ENCODE measurements around the gene SYT13. TPM values are rescaled to one million over a fixed set of nuclear protein-coding genes. Genes with fewer than 3 reads are reported as not detected.
"Not testable (repeated sequence)": the region's sequence is repeated elsewhere in the genome, so short reads cannot be mapped to it uniquely, and the experiment has no call there.

The SYT13 gene
- total and polyA plus RNA-seq, 2 donors (not counting 3 experiments of a cell fraction or from before 2014, with no cell fraction given) = not detected

- Histone ChIP-seq H3K36me3 (ENCODE audit: control insufficient read depth in 2 of 2, extremely low read depth in 1 of 2, insufficient read depth in 2 of 2, low read length in 2 of 2) (no peaks in the 10 kb centered on the region), H2AFZ (ENCODE audit: low read depth, low read length) (no peak overlapping the region), H3K27ac (ENCODE audit: insufficient read depth, low read depth, low read length) (no peak overlapping the region), H3K27me3 (ENCODE audit: control insufficient read depth in 2 of 2, insufficient read depth in 2 of 2, low read length in 2 of 2) (peaks cover 2 to 8% of the 10 kb centered on the region in 2 experiments), H3K4me2 (ENCODE audit: insufficient read depth, low read length) (no peak overlapping the region), H3K9me3 (replicated peaks; ENCODE audit: control insufficient read depth, insufficient read depth, low read length) (no peaks in the 10 kb centered on the region), H3K4me1 (ENCODE audit: control insufficient read depth, extremely low read depth, insufficient read depth, low read length) (no peaks in the 10 kb centered on the region), H3K4me3 (replicated peaks in 1 of 3; ENCODE audit: insufficient read depth in 1 of 3, low read depth in 1 of 3, low read length in 3 of 3) (no peak overlapping the region), H3K9ac (replicated peaks; ENCODE audit: extremely low read depth, insufficient read depth, low read length) (no peak overlapping the region), H3K79me2 (ENCODE audit: control insufficient read depth, insufficient read depth, low read length) (no peaks in the 10 kb centered on the region), H4K20me1 (replicated peaks; ENCODE audit: control insufficient read depth, extremely low read depth, insufficient read depth, low read length) (no peaks in the 10 kb centered on the region), H3K9me1 (replicated peaks; ENCODE audit: control insufficient read depth, extremely low read depth, insufficient read depth, low read length) (no peaks in the 10 kb centered on the region)
- DNase-seq (ENCODE audit: low read depth, low spot score) (no peak), FAIRE-seq (no peak)
- ChIA-PET POLR2A (no interaction called here), CTCF (interaction anchor here (0.8 to 1.4 kb wide), 3 partner anchors 13 to 140 kb away, joined by 3 to 4 read pairs (median 4); no protein-coding TSS in a partner anchor)
- TF ChIP-seq MAX (IDR thresholded peaks at IDR 0.05; ENCODE audit: insufficient read depth, insufficient read length) (no peak), FOS (IDR thresholded peaks at IDR 0.05; ENCODE audit: borderline replicate concordance, insufficient read depth, low read length) (no peak), MYC (IDR thresholded peaks at IDR 0.05; ENCODE audit: low read depth, low read length) (no peak), POLR2AphosphoS5 (IDR thresholded peaks at IDR 0.05; ENCODE audit: insufficient read depth, low read depth, low read length) (no peak), GATA2 (IDR thresholded peaks at IDR 0.05; ENCODE audit: insufficient read depth, insufficient read length, low read depth, low read length) (no peak), EZH2 (IDR thresholded peaks at IDR 0.05; ENCODE audit: borderline replicate concordance, low read depth, low read length, severe bottlenecking) (no peak), POLR2A (IDR thresholded peaks at IDR 0.05; ENCODE audit: low read depth, low read length) (no peak), JUN (IDR thresholded peaks at IDR 0.05; ENCODE audit: borderline replicate concordance, insufficient read depth, insufficient read length, low read depth) (no peak), CTCF (IDR thresholded peaks at IDR 0.05; ENCODE audit: extremely low read depth in 1 of 2, insufficient read depth in 1 of 2, low read depth in 1 of 2, low read length in 2 of 2) (no peak)
- intact Hi-C loops (cut with micrococcal nuclease) = no loop called here
- dilution Hi-C loops (cut with MboI; ENCODE audit: extremely low pct_ligation_motif_present, low sequenced_read_pairs) = no loop called here
- BruUV-seq (replicated peaks) = no TSS peak
Observed at GRCh38 chr11:45250035-45250718, 36.0 kb downstream of the SYT13 start.

GRCh38 chr11:45249372-45249771, 36.8 kb downstream of the SYT13 start:
- dilution Hi-C loops (cut with MboI; ENCODE audit: extremely low pct_ligation_motif_present, low sequenced_read_pairs); H3K36me3 ChIP-seq (ENCODE audit: control insufficient read depth in 2 of 2, extremely low read depth in 1 of 2, insufficient read depth in 2 of 2, low read length in 2 of 2); H3K9ac ChIP-seq (replicated peaks; ENCODE audit: extremely low read depth, insufficient read depth, low read length); BruUV-seq (replicated peaks); intact Hi-C loops (cut with micrococcal nuclease); H3K27ac ChIP-seq (ENCODE audit: insufficient read depth, low read depth, low read length); H4K20me1 ChIP-seq (replicated peaks; ENCODE audit: control insufficient read depth, extremely low read depth, insufficient read depth, low read length); POLR2A ChIA-PET; H3K4me3 ChIP-seq (replicated peaks in 1 of 3; ENCODE audit: insufficient read depth in 1 of 3, low read depth in 1 of 3, low read length in 3 of 3); DNase-seq (ENCODE audit: low read depth, low spot score); H3K4me2 ChIP-seq (ENCODE audit: insufficient read depth, low read length); FAIRE-seq; H3K9me1 ChIP-seq (replicated peaks; ENCODE audit: control insufficient read depth, extremely low read depth, insufficient read depth, low read length); H3K9me3 ChIP-seq (replicated peaks; ENCODE audit: control insufficient read depth, insufficient read depth, low read length); H2AFZ ChIP-seq (ENCODE audit: low read depth, low read length); H3K4me1 ChIP-seq (ENCODE audit: control insufficient read depth, extremely low read depth, insufficient read depth, low read length); H3K79me2 ChIP-seq (ENCODE audit: control insufficient read depth, insufficient read depth, low read length); H3K27me3 ChIP-seq (ENCODE audit: control insufficient read depth in 2 of 2, insufficient read depth in 2 of 2, low read length in 2 of 2): not testable (repeated sequence)
- CTCF ChIA-PET = interaction anchor here (0.6 kb wide), 1 partner anchor 340 kb away, joined by 3 read pairs; no protein-coding TSS in a partner anchor
